HepG2 (cell line): ENCODE measurements around the gene DTWD2. TPM values are rescaled to one million over a fixed set of nuclear protein-coding genes. Genes with fewer than 3 reads are reported as not detected.

Experiments used
- AHDC1 ChIP-seq: sonication (generic); formaldehyde crosslinking; IDR thresholded peaks from 2 replicates; pipeline ENCODE4 v1.5.1; 2020; ENCODE audit warnings: mild to moderate bottlenecking, missing genetic modification reagents, borderline replicate concordance
- ARNT2 ChIP-seq: sonication (generic); formaldehyde crosslinking; IDR thresholded peaks from 2 replicates; pipeline ENCODE4 v1.8.0; 2022; ENCODE audit warnings: mild to moderate bottlenecking, low read depth, missing genetic modification reagents, moderate library complexity
- KLF6 ChIP-seq: IDR thresholded peaks from 2 replicates; pipeline ENCODE4 v1.8.0; 2016; ENCODE audit warnings: missing biosample characterization, missing genetic modification reagents
- NFE2L2 ChIP-seq: fragments of 150-350 bp; IDR thresholded peaks from 2 replicates; pipeline ENCODE4 v1.6.1; 2014; ENCODE audit warnings: low read length
- ZC3H13 ChIP-seq: sonication (generic); formaldehyde crosslinking; IDR thresholded peaks from 2 replicates; pipeline ENCODE4 v1.8.1; 2023; ENCODE audit warnings: mild to moderate bottlenecking, missing genetic modification reagents, moderate library complexity
- ZFAT ChIP-seq: sonication (generic); formaldehyde crosslinking; conservative IDR thresholded peaks from 2 replicates; pipeline ENCODE4 v1.8.1; 2023; ENCODE audit warnings: missing genetic modification reagents, inconsistent platforms
- ZMAT3 ChIP-seq: sonication (generic); formaldehyde crosslinking; conservative IDR thresholded peaks from 2 replicates; pipeline ENCODE4 v1.7.0; 2021; ENCODE audit warnings: missing genetic modification reagents
- ZNF12 ChIP-seq: sonication (generic); formaldehyde crosslinking; IDR thresholded peaks from 2 replicates; pipeline ENCODE4 v1.5.0; 2020; ENCODE audit warnings: missing genetic modification reagents
- ZNF230 ChIP-seq: sonication (generic); formaldehyde crosslinking; IDR thresholded peaks from 2 replicates; pipeline ENCODE4 v1.4.0; 2020; ENCODE audit warnings: mild to moderate bottlenecking, missing genetic modification reagents
- ZSCAN21 ChIP-seq: sonication (generic); formaldehyde crosslinking; IDR thresholded peaks from 2 replicates; pipeline ENCODE4 v1.8.0; 2022; ENCODE audit warnings: mild to moderate bottlenecking, missing genetic modification reagents, moderate library complexity, borderline replicate concordance
- polyA plus RNA-seq, 8 experiments: library from polyadenylated mRNA; depleted of rRNA in 3 of 8; stranded (reverse) in 7 of 8; unstranded in 1 of 8; fragments of >200 nt; fragmentation: Illumina TruSeq in 4 of 8; extraction: Trizol in 4 of 8; gene quantifications; 2 replicates each; pipeline versions ENCODE4 v1.2.1 to v1.2.3, GENCODE V29; 2011 to 2016; ENCODE audit warnings: low read depth in 4 of 8, missing spikeins in 1 of 8, mixed read lengths in 1 of 8; ENCODE audit not compliant: insufficient read depth in 1 of 8
- total RNA-seq, 5 experiments: library from RNA; depleted of rRNA; stranded (reverse); fragments of >200 nt; fragmentation: Illumina TruSeq; extraction: Trizol; gene quantifications; 2 replicates each; pipeline ENCODE4 v1.2.3, GENCODE V29; 2016; ENCODE audit warnings: low read depth in 1 of 5
- TF ChIP-seq, protein P1 (sequence below): sonication (generic); formaldehyde crosslinking; IDR thresholded peaks from 2 replicates; pipeline ENCODE4 v1.4.0; 2020; ENCODE audit warnings: mild to moderate bottlenecking, low read depth, missing genetic modification reagents
- TF ChIP-seq, protein P2 (sequence below): sonication (generic); formaldehyde crosslinking; IDR thresholded peaks from 2 replicates; pipeline ENCODE4 v1.4.0; 2020; ENCODE audit warnings: missing genetic modification reagents, borderline replicate concordance
- TF ChIP-seq, protein P3 (sequence below): sonication (generic); formaldehyde crosslinking; IDR thresholded peaks from 2 replicates; pipeline ENCODE4 v1.4.0; 2020; ENCODE audit warnings: low read depth, missing genetic modification reagents

Gene DTWD2
- total and polyA plus RNA-seq, 2 of the 13 experiments (the other 11 are each of a cell fraction or from before 2014, with no cell fraction given), result 1.6 to 6.0 TPM

- TF ChIP-seq, protein P1, sequence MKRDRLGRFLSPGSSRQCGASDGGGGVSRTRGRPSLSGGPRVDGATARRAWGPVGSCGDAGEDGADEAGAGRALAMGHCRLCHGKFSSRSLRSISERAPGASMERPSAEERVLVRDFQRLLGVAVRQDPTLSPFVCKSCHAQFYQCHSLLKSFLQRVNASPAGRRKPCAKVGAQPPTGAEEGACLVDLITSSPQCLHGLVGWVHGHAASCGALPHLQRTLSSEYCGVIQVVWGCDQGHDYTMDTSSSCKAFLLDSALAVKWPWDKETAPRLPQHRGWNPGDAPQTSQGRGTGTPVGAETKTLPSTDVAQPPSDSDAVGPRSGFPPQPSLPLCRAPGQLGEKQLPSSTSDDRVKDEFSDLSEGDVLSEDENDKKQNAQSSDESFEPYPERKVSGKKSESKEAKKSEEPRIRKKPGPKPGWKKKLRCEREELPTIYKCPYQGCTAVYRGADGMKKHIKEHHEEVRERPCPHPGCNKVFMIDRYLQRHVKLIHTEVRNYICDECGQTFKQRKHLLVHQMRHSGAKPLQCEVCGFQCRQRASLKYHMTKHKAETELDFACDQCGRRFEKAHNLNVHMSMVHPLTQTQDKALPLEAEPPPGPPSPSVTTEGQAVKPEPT (CRISPR knock-in tag), result 0 out of 2 replicates have a peak, but pooled peaks have one; percentile 52
- TF ChIP-seq, protein P2, sequence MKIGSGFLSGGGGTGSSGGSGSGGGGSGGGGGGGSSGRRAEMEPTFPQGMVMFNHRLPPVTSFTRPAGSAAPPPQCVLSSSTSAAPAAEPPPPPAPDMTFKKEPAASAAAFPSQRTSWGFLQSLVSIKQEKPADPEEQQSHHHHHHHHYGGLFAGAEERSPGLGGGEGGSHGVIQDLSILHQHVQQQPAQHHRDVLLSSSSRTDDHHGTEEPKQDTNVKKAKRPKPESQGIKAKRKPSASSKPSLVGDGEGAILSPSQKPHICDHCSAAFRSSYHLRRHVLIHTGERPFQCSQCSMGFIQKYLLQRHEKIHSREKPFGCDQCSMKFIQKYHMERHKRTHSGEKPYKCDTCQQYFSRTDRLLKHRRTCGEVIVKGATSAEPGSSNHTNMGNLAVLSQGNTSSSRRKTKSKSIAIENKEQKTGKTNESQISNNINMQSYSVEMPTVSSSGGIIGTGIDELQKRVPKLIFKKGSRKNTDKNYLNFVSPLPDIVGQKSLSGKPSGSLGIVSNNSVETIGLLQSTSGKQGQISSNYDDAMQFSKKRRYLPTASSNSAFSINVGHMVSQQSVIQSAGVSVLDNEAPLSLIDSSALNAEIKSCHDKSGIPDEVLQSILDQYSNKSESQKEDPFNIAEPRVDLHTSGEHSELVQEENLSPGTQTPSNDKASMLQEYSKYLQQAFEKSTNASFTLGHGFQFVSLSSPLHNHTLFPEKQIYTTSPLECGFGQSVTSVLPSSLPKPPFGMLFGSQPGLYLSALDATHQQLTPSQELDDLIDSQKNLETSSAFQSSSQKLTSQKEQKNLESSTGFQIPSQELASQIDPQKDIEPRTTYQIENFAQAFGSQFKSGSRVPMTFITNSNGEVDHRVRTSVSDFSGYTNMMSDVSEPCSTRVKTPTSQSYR (CRISPR knock-in tag), result peak; percentile 23; the same call in 1 of the 2 replicates
- 0 out of 2 replicates have a peak, but pooled peaks have one; percentile 50 for TF ChIP-seq ARNT2 (CRISPR knock-in tag)
- peak; percentile 25; the same call in 1 of the 2 replicates for TF ChIP-seq AHDC1 (CRISPR knock-in tag)
- no peak; the same call in 1 of the 2 replicates for TF ChIP-seq KLF6 (CRISPR knock-in tag)
- TF ChIP-seq ZNF230 (CRISPR knock-in tag), result peak; percentile 91
- peak; percentile 87; the same call in 1 of the 2 replicates for TF ChIP-seq ZC3H13
- TF ChIP-seq, protein P3, sequence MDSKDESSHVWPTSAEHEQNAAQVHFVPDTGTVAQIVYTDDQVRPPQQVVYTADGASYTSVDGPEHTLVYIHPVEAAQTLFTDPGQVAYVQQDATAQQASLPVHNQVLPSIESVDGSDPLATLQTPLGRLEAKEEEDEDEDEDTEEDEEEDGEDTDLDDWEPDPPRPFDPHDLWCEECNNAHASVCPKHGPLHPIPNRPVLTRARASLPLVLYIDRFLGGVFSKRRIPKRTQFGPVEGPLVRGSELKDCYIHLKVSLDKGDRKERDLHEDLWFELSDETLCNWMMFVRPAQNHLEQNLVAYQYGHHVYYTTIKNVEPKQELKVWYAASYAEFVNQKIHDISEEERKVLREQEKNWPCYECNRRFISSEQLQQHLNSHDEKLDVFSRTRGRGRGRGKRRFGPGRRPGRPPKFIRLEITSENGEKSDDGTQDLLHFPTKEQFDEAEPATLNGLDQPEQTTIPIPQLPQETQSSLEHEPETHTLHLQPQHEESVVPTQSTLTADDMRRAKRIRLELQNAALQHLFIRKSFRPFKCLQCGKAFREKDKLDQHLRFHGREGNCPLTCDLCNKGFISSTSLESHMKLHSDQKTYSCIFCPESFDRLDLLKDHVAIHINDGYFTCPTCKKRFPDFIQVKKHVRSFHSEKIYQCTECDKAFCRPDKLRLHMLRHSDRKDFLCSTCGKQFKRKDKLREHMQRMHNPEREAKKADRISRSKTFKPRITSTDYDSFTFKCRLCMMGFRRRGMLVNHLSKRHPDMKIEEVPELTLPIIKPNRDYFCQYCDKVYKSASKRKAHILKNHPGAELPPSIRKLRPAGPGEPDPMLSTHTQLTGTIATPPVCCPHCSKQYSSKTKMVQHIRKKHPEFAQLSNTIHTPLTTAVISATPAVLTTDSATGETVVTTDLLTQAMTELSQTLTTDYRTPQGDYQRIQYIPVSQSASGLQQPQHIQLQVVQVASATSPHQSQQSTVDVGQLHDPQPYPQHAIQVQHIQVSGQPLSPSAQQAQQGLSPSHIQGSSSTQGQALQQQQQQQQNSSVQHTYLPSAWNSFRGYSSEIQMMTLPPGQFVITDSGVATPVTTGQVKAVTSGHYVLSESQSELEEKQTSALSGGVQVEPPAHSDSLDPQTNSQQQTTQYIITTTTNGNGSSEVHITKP, result peak; percentile 78
- no peak for TF ChIP-seq NFE2L2
- TF ChIP-seq ZSCAN21 (CRISPR knock-in tag), result peak; percentile 86
- TF ChIP-seq ZFAT (CRISPR knock-in tag), result no peak
- TF ChIP-seq ZMAT3 (CRISPR knock-in tag), result no peak; the same call in 1 of the 2 replicates
- TF ChIP-seq ZNF12, result no peak; the same call in 1 of the 2 replicates
Measured at GRCh38 chr5:118987988-118988865, at the start of gene DTWD2 (continued).
